Pancreas (tissue), 10 donors: ENCODE measurements around the gene TMEM60. TPM values are rescaled to one million over a fixed set of nuclear protein-coding genes. Genes with fewer than 3 reads are reported as not detected.

Experiments used
- ATAC-seq, 4 donors: fragments of 200-7000 bp; cut with Tn5 transposase; one replicate each; pipeline versions ENCODE4 v1.8.0 to v1.9.1; 2020; ENCODE audit warnings: mild to moderate bottlenecking in 4 of 4, moderate library complexity in 4 of 4
- DNase-seq, 6 donors: peaks; one replicate each; pipeline ENCODE4 v3.0.0-alpha.2; 2020
- FAIRE-seq: peaks from 2 replicates; lab custom pipeline; 2012; peaks lifted over from hg19 to GRCh38; lab: Jason Lieb, UNC
- H3K27ac ChIP-seq, 4 donors: fragments of 200-600 bp; sonication (generic); 1 replicate in 3 of 4; 2 replicates in 1 of 4; pipeline versions ENCODE4 v1.5.0 to v1.8.0; 2020
- H3K27me3 ChIP-seq, 4 donors: fragments of 200-600 bp; one replicate each; pipeline ENCODE4 v1.8.0; 2021
- H3K36me3 ChIP-seq, 3 donors: fragments of 200-600 bp; sonication (generic) in 1 of 3; one replicate each; pipeline versions ENCODE4 v1.5.0 to v1.8.0; 2020 to 2021
- H3K4me1 ChIP-seq, 3 donors: fragments of 200-600 bp; one replicate each; pipeline ENCODE4 v1.8.0; 2021
- H3K4me3 ChIP-seq, 4 donors: fragments of 200-600 bp; sonication (generic) in 2 of 4; one replicate each; pipeline versions ENCODE4 v1.5.0 to v1.8.0; 2020 to 2021
- H3K9me3 ChIP-seq, 4 donors: fragments of 200-600 bp; one replicate each; pipeline ENCODE4 v1.8.0; 2021
- WGBS, 2 donors: extraction: QIAGEN DNeasy Blood & Tissue Kit; methylation state at CpG; one replicate each; pipeline ENCODE4 v1.1.7; 2013; 5-methylcytosine and 5-hydroxymethylcytosine counted together
- intact Hi-C, 3 donors: fragments of 100-400 bp; cut with DNase I; formaldehyde crosslinking; loops; one replicate each; pipeline versions ENCODE4 v1.11.1 to v1.14.2; 2022
- polyA plus RNA-seq, 2 donors: library from polyadenylated mRNA; stranded (reverse); fragments of 200-250 nt; gene quantifications; one replicate each; pipeline ENCODE4 v1.2.3, GENCODE V29; 2013
- total RNA-seq, 6 donors: library from RNA; stranded (reverse); fragmentation: NEBNext Ultra II Directional in 4 of 6; extraction: Animal tissue kit (Norgen Biotek cat#: 25700) in 4 of 6; gene quantifications; one replicate each; pipeline versions ENCODE4 v1.2.1 to v1.2.4, GENCODE V29; 2021 to 2023
- TF ChIP-seq, protein P1 (sequence below), 4 donors: fragments of 200-600 bp; sonication (generic) in 3 of 4; IDR thresholded peaks; one replicate each; pipeline versions ENCODE4 v1.5.0 to v1.8.0; 2021; ENCODE audit warnings: antibody characterized with exemption in 4 of 4
- donor health status: healthy with polysubstance abuse.
- donor health status: DM: no; HTN: no; CAD: no; lungs with moderate emphysema.
- donor health status: DM: no; HTN: no; CAD: no.
- donor health status: control.
- donor health status: control.
- donor health status: Bipolar disorder and iron deficiency.
- donor health status: DM: yes; HTN: yes; CAD: no.
- donor health status: DM: no; HTN: no; CAD: no.
- donor health status: DM: no; HTN: no; CAD: no.
- donor health status: DM: yes; HTN: yes; CAD: no.

The TMEM60 gene
- total and polyA plus RNA-seq, 8 donors = 6.2 to 22.0 (median 8.2) TPM

DNA sequence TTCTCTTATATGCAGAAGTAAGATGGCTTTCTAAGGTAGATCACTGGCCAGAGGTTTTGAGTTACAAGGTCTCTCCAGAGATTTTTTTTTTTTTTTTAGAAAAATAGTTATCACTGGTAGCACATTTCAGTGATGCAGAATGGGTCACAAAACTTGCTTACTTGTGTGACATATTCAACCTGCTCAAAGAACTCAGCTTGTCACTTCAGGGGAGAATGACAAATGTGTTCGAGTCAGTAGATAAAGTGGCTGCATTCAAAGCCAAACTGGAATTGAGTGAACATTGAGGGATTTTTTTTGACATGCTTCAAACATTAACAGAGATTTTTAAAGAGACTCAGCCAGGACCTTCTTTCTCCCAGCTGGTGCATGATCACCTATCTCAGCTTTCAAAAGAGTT is 33.7 kb upstream of the TMEM60 start:
- no peak for DNase-seq
- 16 to 17% methylated on average over 1 of the region's 1 CpG for WGBS, 2 donors
- ATAC-seq = no peak
- no peaks in the 10 kb centered on the region for H3K27me3 ChIP-seq
- TF ChIP-seq, protein P1, sequence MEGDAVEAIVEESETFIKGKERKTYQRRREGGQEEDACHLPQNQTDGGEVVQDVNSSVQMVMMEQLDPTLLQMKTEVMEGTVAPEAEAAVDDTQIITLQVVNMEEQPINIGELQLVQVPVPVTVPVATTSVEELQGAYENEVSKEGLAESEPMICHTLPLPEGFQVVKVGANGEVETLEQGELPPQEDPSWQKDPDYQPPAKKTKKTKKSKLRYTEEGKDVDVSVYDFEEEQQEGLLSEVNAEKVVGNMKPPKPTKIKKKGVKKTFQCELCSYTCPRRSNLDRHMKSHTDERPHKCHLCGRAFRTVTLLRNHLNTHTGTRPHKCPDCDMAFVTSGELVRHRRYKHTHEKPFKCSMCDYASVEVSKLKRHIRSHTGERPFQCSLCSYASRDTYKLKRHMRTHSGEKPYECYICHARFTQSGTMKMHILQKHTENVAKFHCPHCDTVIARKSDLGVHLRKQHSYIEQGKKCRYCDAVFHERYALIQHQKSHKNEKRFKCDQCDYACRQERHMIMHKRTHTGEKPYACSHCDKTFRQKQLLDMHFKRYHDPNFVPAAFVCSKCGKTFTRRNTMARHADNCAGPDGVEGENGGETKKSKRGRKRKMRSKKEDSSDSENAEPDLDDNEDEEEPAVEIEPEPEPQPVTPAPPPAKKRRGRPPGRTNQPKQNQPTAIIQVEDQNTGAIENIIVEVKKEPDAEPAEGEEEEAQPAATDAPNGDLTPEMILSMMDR (IDR thresholded peaks at IDR 0.05) = no peak
- no peaks in the 10 kb centered on the region for H3K4me1 ChIP-seq
- no peaks in the 10 kb centered on the region for H3K9me3 ChIP-seq
- H3K36me3 ChIP-seq = no peaks in the 10 kb centered on the region
- FAIRE-seq = no peak
- no peak overlapping the region for H3K27ac ChIP-seq
- intact Hi-C loops = no loop called here
- no peak overlapping the region for H3K4me3 ChIP-seq

DNA sequence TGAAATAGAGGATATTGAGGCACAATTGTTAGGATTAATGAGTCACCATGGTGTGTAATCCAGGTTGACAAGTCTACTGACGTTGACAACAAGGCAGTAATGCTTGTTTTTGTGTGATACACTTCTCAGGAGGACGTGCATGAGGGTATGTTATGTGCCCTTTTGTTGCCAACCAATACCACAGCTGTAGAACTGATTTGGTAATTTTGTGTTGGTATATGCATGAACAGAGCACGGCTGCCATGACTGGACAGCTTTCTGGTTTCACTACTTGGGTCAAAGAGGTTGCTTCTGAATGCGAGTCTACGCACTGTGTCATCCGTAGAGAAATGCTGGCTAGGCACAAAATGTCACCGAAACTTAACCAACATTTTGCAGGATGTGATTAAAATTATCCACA is 33.2 kb upstream of the TMEM60 start:
- no peaks in the 10 kb centered on the region for H3K9me3 ChIP-seq
- no peak overlapping the region for H3K4me3 ChIP-seq
- no peaks in the 10 kb centered on the region for H3K4me1 ChIP-seq
- FAIRE-seq = no peak
- H3K36me3 ChIP-seq = no peaks in the 10 kb centered on the region
- TF ChIP-seq, protein P1 (IDR thresholded peaks at IDR 0.05) = no peak
- DNase-seq = no peak
- ATAC-seq = no peak
- no peaks in the 10 kb centered on the region for H3K27me3 ChIP-seq
- no peak overlapping the region for H3K27ac ChIP-seq
- intact Hi-C loops = no loop called here
- 94 to 96% methylated on average over 7 of the region's 7 CpGs for WGBS, 2 donors

DNA sequence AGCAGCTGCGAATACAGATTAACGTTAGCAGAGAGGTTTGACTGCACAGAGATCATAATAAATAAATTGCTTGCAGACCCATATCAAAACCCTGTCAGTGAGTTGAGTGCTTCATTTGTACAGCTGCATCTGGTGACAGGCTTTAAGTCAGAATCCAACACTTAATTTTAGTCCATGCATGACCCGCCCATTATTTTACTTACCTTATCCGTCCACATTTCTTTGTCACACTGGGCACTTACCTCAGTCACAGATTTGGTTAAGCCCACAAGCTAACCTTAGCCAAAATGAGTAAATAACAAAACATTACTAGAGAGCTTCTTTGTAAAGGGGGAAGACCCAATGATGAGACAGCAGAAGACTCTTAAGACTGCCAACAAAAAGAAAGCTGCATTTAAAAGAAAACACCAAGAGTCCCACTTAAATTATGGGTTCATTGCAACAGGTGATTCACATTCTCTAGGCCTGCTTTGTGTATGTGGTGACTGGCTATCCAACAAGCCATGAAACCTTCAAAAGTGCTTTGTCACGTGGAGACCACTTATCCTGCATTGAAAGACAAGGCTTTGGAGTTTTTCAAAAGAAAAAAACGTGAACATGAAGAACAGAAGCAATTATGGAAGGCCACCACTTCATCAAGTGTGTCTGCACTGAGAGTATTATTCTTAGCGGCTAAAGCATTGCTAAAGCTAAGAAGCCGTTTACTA is 32.6 kb upstream of the TMEM60 start:
- H3K36me3 ChIP-seq = no peaks in the 10 kb centered on the region
- no peak for FAIRE-seq
- intact Hi-C loops = no loop called here
- no peak for ATAC-seq
- H3K27me3 ChIP-seq = no peaks in the 10 kb centered on the region
- no peak overlapping the region for H3K4me3 ChIP-seq
- 75 to 81% methylated on average over 8 of the region's 8 CpGs for WGBS, 2 donors
- no peaks in the 10 kb centered on the region for H3K9me3 ChIP-seq
- H3K27ac ChIP-seq = no peak overlapping the region
- H3K4me1 ChIP-seq = no peaks in the 10 kb centered on the region
- DNase-seq = no peak
- TF ChIP-seq, protein P1 (IDR thresholded peaks at IDR 0.05) = no peak

DNA sequence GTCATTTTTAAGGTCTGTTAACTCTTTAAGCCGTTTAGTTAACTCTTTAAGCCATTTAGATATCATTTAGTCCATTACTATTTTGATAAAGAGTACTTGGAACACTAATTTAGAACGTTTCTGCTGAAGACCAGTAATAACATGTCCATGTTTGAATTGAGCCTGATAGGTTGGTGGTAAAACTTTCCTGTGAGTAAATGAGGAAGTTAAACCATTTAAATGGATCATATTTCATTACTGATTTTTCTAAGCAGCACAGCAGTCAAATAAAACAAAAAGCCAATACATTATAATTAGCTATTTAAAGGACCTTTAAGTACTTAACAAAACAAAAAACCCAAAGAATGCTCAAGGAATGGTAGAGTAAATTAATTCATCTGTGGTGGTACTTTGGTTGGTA is 29.8 kb upstream of the TMEM60 start:
- no peaks in the 10 kb centered on the region for H3K9me3 ChIP-seq
- no peak overlapping the region for H3K27ac ChIP-seq
- TF ChIP-seq, protein P1 (IDR thresholded peaks at IDR 0.05) = no peak
- intact Hi-C loops = no loop called here
- H3K36me3 ChIP-seq = no peaks in the 10 kb centered on the region
- WGBS, 2 donors = 47 to 50% methylated on average over 2 of the region's 2 CpGs
- no peaks in the 10 kb centered on the region for H3K27me3 ChIP-seq
- H3K4me1 ChIP-seq = no peaks in the 10 kb centered on the region
- FAIRE-seq (no peak), ATAC-seq (peak in 1 of 4 donors; percentile 16), DNase-seq (no peak)
- H3K4me3 ChIP-seq = no peak overlapping the region

DNA sequence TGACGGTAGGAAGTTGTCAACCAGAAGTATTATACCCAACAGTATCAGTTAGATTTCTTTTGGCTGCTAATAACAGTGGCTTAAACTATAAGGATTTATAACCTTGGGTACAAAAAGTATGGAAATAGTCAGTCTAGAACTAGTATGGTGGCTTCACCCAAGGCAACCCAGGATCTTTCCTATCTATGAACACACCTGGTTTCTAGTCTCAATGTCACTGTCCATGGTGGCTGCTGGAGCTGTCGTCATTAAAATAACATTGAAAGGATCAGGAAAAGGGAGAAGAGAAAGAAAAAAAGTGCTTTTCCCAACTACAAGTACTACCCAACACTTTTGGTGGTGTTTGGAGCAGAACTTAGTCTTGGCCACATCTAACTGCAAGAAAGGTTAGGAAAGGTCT is 28.1 kb upstream of the TMEM60 start:
- ATAC-seq (no peak), DNase-seq (no peak), FAIRE-seq (no peak)
- no peak overlapping the region for H3K27ac ChIP-seq
- no peaks in the 10 kb centered on the region for H3K4me1 ChIP-seq
- 92 to 95% methylated on average over 2 of the region's 2 CpGs for whole genome bisulfite sequencing, 2 donors
- H3K27me3 ChIP-seq = no peaks in the 10 kb centered on the region
- no peaks in the 10 kb centered on the region for H3K36me3 ChIP-seq
- TF ChIP-seq, protein P1 (IDR thresholded peaks at IDR 0.05) = no peak
- no peaks in the 10 kb centered on the region for H3K9me3 ChIP-seq
- intact Hi-C loops = no loop called here
- H3K4me3 ChIP-seq = no peak overlapping the region
